Measurements from ENCODE around the gene CKAP2L. TPM values are rescaled to one million over a fixed set of nuclear protein-coding genes. Genes with fewer than 3 reads are reported as not detected.

Gene CKAP2L
- total RNA-seq, 6 experiments from 2014 or later = 0.20 to 1.4 (median 0.66) TPM

GRCh38 chr2:112693596-112693995 is 70.8 kb downstream of the CKAP2L start:
- DNase-seq (peak in 1 of 3 donors; percentile 33), ATAC-seq (no peak)
- 81% methylated on average over 9 of the region's 9 CpGs for WGBS (ENCODE audit: insufficient coverage, low coverage, low lambda C conversion rate, missing lambda C conversion rate)
- Histone ChIP-seq H3K27me3 (no peaks in the 10 kb centered on the region), H3K9me3 (no peaks in the 10 kb centered on the region), H3K4me3 (no peak overlapping the region), H3K27ac (no peak overlapping the region), H3K4me1 (no peaks in the 10 kb centered on the region), H3K36me3 (no peaks in the 10 kb centered on the region)
- intact Hi-C loops (cut with DNase I) = no loop called here
- no peak for TF ChIP-seq CTCF (IDR thresholded peaks at IDR 0.05)
- no peak for TF ChIP-seq POLR2A (IDR thresholded peaks at IDR 0.05)

GRCh38 chr2:112692918-112693317 is 71.5 kb downstream of the CKAP2L start:
- Histone ChIP-seq H3K27me3 (no peaks in the 10 kb centered on the region), H3K4me3 (no peak overlapping the region), H3K4me1 (no peaks in the 10 kb centered on the region), H3K36me3 (no peaks in the 10 kb centered on the region), H3K9me3 (no peaks in the 10 kb centered on the region), H3K27ac (no peak overlapping the region)
- TF ChIP-seq POLR2A (IDR thresholded peaks at IDR 0.05) = no peak
- no peak for TF ChIP-seq CTCF (IDR thresholded peaks at IDR 0.05)
- DNase-seq (peak in 1 of 3 donors; percentile 35), ATAC-seq (no peak)
- intact Hi-C loops (cut with DNase I) = no loop called here
- WGBS (ENCODE audit: insufficient coverage, low coverage, low lambda C conversion rate, missing lambda C conversion rate) = 88% methylated on average over 1 of the region's 1 CpG

GRCh38 chr2:112692495-112692911 is 71.9 kb downstream of the CKAP2L start:
- intact Hi-C loops (cut with DNase I) = no loop called here
- Histone ChIP-seq H3K4me3 (no peak overlapping the region), H3K9me3 (no peaks in the 10 kb centered on the region), H3K27ac (no peak overlapping the region), H3K27me3 (no peaks in the 10 kb centered on the region), H3K36me3 (no peaks in the 10 kb centered on the region), H3K4me1 (no peaks in the 10 kb centered on the region)
- DNase-seq = peak; percentile 50 to 74 (median 73)
- peak; percentile 64 to 89 (median 78) for ATAC-seq
- no CpG with 5 or more reads among the region's 5 CpGs for WGBS (ENCODE audit: insufficient coverage, low coverage, low lambda C conversion rate, missing lambda C conversion rate)
- TF ChIP-seq CTCF (IDR thresholded peaks at IDR 0.05) = no peak
- TF ChIP-seq POLR2A (IDR thresholded peaks at IDR 0.05) = no peak

GRCh38 chr2:112691881-112692281 is 72.5 kb downstream of the CKAP2L start:
- TF ChIP-seq POLR2A (IDR thresholded peaks at IDR 0.05) = no peak
- TF ChIP-seq CTCF (IDR thresholded peaks at IDR 0.05) = no peak
- no peaks in the 10 kb centered on the region for H3K4me1 ChIP-seq
- ATAC-seq (no peak), DNase-seq (peak in 1 of 3 donors; percentile 23)
- no peaks in the 10 kb centered on the region for H3K36me3 ChIP-seq
- H3K4me3 ChIP-seq = no peak overlapping the region
- H3K9me3 ChIP-seq = no peaks in the 10 kb centered on the region
- 75% methylated on average over 1 of the region's 4 CpGs for WGBS (ENCODE audit: insufficient coverage, low coverage, low lambda C conversion rate, missing lambda C conversion rate)
- no peak overlapping the region for H3K27ac ChIP-seq
- intact Hi-C loops (cut with DNase I) = no loop called here
- no peaks in the 10 kb centered on the region for H3K27me3 ChIP-seq
